OCI-LY7 (cell line): ENCODE results near the gene ZCCHC14.
"Not testable (repeated sequence)": the region's sequence is repeated elsewhere in the genome, so short reads cannot be mapped to it uniquely, and the experiment has no call there.

Experiments
- CTCF ChIP-seq: fragments of 200-600 bp; sonication (generic); conservative IDR thresholded peaks from 2 replicates; pipeline ENCODE4 v1.5.1; 2014; ENCODE audit warnings: mild to moderate bottlenecking, antibody characterized with exemption, low read length, moderate library complexity, mixed read lengths
- EZH2phosphoT487 ChIP-seq: fragments of 200-600 bp; sonication (generic); IDR thresholded peaks from 2 replicates; pipeline ENCODE4 v1.6.1; 2018; ENCODE audit warnings: low read depth, borderline replicate concordance, mild to moderate bottlenecking, mixed run types, antibody characterized with exemption, low read length, moderate library complexity, mixed read lengths

- not testable (repeated sequence) for TF ChIP-seq CTCF, EZH2phosphoT487
Observed at GRCh38 chr16:87519170-87519569, 26.3 kb upstream of the ZCCHC14 start.
